HG03457 (cell line): Measurements from ENCODE around the gene SAPCD1.

Experiments
- ATAC-seq: cut with Tn5 transposase; IDR thresholded peaks from one replicate; pipeline ENCODE4 v1.9.1; 2021; ENCODE audit warnings: moderate number of reproducible peaks; ENCODE audit not compliant: unreplicated experiment

The SAPCD1 gene

DNA sequence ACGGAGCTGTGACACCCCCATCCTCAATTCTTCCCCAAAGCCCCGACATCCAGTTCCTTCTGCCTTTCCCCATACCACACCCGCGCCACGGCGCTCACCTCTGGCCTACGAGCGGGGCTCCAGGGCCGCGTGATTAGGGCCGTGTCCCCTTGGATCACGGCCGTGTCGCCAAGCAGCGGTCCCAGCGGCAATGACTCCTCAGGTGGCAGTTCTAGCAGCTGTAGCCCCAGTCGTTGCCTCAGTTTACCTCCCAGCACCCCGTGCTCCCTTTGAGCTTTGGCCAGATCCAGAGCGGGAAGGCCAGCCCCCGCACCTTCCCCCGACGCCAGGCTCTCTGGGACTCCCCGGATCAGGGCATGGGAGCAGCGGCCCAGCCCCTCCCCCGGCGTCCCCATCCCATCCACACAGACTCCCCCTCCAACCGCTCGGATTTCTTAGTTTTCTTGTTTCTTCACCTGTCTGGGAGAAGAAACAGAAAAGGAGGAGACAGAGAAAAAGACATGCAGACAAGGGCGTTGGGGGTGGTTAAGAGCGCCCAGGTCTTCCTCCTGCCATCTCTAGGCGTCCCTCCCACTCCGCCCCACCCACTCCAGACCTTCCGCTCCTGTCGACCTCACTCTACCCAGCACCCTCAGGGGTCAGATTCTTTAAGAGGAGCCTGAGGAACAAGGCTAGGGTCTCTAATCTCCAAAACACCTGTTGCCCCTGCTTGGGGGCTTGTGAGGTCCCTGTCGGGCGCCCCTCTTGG is 33.5 kb upstream of the SAPCD1 start, which contains the start of gene DDAH2:
TSS of gene DDAH2 (minus strand) at position 533 of the 748 bp plus-strand sequence. CDS start at position 395, 138 bp downstream.
- ATAC-seq = no peak

DNA sequence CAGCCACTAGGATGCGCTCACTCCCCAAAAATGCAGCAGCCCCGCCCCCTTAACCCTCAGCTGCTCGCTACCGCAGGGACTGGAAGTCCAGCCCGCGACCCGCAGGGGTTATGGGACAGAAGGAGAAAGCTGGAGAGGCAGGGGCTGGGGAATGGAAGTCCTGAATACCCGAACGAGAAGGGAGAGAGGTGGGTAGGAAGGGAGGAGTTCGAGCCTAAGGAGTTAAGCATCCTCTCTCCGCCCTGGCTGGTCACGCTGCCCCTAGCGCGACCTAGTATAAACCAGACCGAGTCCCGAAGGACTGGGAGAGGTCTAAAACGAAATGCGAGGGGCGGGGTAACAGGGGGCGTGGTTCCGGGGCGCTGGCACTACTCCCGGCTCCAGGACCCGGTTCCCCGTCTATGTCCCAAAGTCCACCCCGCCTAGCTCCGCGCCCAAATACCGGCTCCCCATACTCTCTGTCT is 32.9 kb upstream of the SAPCD1 start:
- ATAC-seq = no peak

- ATAC-seq = no peak
Observed at GRCh38 chr6:31729979-31730630, 32.4 kb upstream of the SAPCD1 start.

DNA sequence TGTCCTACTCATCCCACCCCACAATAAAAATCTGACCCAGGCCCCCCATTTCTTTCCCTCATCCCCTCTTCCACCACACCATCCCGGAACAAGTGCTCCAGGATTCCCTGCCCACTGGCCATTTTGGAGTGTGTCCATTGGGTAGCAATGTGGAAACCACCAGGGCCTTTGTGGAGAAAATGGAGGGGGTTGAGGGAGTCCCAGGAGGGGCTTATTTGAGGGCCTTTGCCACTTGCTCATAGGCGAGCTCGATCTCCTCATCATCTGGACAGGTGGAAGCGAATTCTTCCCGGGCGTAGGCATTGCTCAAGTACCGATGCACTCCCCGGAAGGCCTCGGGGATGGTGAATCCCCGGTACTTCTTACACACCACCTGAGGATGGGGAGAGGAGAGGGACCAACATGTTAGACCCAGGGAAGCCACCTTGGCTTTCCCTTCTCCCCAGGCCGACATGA is 31.8 kb upstream of the SAPCD1 start:
- no peak for ATAC-seq

GRCh38 chr6:31732029-31732428 is 30.4 kb upstream of the SAPCD1 start:
- no peak for ATAC-seq

DNA sequence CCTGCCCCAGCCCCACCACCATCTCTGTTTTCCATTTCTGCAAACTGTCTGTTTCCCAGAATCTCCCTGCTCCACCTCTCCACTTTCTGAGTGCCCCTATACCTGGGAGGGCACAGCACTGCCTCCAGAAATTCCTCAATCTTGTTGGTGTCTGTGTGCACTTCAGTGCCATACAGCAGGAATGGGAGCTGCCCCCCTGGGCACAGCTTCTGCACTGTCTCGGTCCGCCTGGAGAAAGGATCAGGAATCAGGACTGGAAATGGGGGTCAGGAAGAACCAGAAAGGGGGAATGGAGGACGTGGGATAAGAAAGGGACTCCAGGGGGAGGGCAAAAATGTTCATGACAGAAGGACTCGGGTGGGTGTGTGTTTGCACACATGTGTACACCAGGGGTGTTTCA is 28.7 kb upstream of the SAPCD1 start:
- no peak for ATAC-seq

- ATAC-seq = no peak
Observed at GRCh38 chr6:31734247-31734820, 28.1 kb upstream of the SAPCD1 start.

DNA sequence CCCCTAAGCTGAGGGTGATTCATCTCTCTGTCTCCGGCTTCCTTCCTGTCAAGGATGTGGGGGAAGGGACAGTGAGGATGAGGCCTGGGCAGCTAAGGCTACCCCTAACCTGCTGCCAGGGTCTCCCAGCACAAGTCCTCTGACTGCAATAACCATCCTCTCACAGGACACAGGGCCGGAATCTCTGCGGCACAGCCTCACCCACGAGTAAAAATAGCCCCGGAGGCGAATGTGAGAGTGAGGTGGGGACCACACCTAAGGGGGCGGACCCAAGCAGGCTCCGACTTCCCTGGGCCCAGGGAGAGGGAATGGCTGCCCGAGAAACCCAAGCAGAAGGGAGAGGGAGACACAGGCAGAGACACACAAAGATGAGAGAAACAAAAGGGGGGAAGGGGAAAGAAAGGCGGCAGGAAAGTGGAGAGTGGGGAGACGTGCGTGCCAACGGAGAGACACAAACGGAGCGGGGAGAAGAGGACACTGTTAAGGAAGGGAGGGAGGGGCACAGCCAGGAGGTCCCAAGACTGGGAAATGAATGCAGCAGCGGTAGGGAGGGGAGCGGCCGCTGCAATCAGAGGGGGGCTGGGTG is 27.5 kb upstream of the SAPCD1 start:
- no peak for ATAC-seq

DNA sequence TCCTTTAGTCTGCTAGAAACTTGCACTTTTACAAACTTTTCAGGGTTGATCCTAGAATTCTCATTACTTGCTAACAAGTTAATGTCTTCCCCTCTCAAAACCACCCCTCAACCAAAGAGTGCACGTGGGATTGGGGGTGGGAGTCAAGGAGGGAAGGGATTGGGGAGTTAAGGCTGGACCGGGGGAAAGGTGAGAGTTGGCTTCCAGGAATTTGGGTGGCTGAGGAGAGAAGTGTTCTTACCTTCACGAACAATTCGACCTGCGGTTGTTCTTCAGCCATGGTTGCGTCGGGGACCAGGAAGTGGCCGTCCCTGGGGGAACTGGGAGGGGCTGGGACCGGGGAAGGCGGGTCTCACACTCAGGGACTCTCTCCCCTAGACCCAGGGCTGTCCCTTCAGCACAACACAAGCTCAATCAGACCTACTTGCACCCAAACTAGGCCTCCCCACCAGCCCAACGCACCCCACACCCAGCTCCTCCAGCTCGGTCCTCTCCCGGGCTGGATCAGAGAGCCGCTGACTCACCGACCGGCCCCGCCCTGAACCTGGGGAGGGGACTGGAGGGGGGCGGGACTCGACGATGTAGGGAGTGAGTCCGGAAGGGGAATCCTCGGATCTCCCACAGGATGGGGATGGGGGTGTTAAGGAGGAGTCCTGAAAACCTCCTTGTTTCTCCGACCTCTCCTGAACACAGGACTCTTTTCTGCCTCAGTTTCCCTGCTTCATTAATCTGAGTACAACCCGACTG is 26.3 kb upstream of the SAPCD1 start, which contains the start of gene CLIC1:
TSS of gene CLIC1 (minus strand) at position 510 of the 747 bp plus-strand sequence. CDS start at position 280, 230 bp downstream.
- ATAC-seq = no peak

GRCh38 chr6:31736768-31737314 is 25.6 kb upstream of the SAPCD1 start:
- no peak for ATAC-seq

DNA sequence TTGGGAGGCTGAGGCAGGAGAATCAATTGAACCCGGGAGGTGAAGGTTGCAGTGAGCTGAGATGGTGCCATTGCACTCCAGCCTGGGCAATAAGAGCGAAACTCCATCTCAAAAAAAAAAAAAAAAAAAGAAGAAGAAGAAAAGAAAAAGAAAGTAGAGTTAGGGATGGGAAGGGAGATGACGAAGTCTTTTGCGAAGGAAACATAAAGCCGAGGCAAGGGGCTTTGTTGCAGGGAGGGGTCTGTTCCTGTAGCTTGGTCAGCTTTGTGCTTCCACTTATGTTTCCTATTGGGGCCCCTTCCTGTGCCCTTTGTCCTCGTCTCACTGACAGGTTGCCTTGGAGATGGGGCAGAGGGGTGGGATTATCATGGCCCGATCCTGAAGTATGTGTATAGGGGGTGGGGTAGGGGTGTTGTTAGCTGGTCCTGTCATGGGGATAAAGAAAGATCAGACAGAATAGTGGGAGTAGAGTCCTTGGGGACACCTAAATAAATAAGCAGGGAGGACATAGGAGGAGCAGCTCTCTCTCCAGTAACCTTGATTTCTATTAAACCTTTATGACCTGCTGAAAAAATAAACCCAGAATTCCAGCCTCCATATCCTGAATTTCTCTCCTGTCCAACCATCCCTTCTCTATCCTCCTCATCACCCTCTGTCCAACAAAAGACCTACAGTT is 25.0 kb upstream of the SAPCD1 start:
- ATAC-seq = no peak

- ATAC-seq = no peak
Observed at GRCh38 chr6:31737991-31738979, 24.2 kb upstream of the SAPCD1 start.

GRCh38 chr6:31739639-31740396 is 22.6 kb upstream of the SAPCD1 start, which contains the start of gene MSH5:
Gene MSH5, plus strand, starts transcription at chr6:31740005. Its CDS starts 462 bp downstream, at chr6:31740467.
- ATAC-seq = peak; percentile 58

- no peak for ATAC-seq
Observed at GRCh38 chr6:31740397-31741223, 21.8 kb upstream of the SAPCD1 start.

GRCh38 chr6:31741815-31742214 is 20.6 kb upstream of the SAPCD1 start:
- ATAC-seq = no peak

DNA sequence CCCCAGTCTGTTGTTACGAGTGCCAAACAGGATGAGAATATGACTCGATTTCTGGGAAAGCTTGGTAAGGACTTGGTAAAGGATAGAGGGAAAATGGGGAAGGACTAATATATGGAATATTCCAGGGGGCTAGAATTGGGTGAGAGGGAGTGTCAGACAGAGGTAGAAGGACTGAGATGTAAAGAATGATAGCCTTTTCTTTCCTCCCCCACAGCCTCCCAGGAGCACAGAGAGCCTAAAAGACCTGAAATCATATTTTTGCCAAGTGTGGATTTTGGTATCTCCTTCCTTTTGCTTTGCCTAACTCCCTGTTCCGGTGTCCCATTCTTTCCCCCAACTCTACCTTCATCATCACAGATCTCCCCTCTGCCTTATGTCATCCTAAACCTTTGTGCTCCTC is 19.6 kb upstream of the SAPCD1 start:
- ATAC-seq = no peak

GRCh38 chr6:31744422-31744821 is 18.0 kb upstream of the SAPCD1 start:
- ATAC-seq = no peak
